Epithelial cell of proximal tubule (primary cell): ENCODE results near the gene COMMD3. TPM values are rescaled to one million over a fixed set of nuclear protein-coding genes. Genes with fewer than 3 reads are reported as not detected.
"Not testable (repeated sequence)": the region's sequence is repeated elsewhere in the genome, so short reads cannot be mapped to it uniquely, and the experiment has no call there.

Experiments used
- DNase-seq: peaks from one replicate; pipeline ENCODE4 v3.0.0-alpha.2; 2011; ENCODE audit warnings: low read depth
- H3K4me3 ChIP-seq: 2 replicates; pipeline ENCODE4 v1.5.1; 2011; ENCODE audit warnings: low read depth, mild to moderate bottlenecking, low read length
- CTCF ChIP-seq: conservative IDR thresholded peaks from 2 replicates; pipeline ENCODE4 v1.5.1; 2012; ENCODE audit warnings: low read depth, mild to moderate bottlenecking, low read length
- total RNA-seq: library from RNA; depleted of rRNA; stranded (reverse); fragments of >200 nt; gene quantifications from 2 replicates; pipeline ENCODE4 v1.2.3, GENCODE V29; 2015

Gene COMMD3
- total RNA-seq, 1 donor from 2014 or later, result 43.8 TPM

GRCh38 chr10:22309180-22310000 is 6.8 kb upstream of the COMMD3 start:
- H3K4me3 ChIP-seq, result no peak overlapping the region
- no peak for DNase-seq
- TF ChIP-seq CTCF, result no peak

GRCh38 chr10:22310012-22310411 is 6.2 kb upstream of the COMMD3 start:
- not testable (repeated sequence) for DNase-seq

DNA sequence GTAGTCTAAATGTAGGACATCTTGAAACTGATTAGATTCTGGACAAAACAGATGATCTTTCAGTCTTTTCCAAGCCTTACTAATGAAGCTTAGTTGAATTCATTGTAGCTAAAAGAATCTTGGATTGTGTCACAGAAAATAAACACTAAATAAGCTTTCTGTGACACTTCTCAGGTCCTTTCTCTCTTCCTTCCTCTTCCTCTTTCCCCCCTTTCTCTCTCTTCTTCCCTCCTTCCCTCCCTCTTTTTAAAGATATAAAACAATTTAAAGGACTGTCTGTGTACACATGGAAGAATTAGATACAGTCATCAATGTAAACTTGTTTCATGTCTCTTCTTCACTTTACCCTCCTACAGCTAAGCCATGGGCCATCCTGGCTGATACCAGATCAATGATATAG is 5.3 kb upstream of the COMMD3 start:
- no peak overlapping the region for H3K4me3 ChIP-seq
- no peak for DNase-seq
- no peak for TF ChIP-seq CTCF

More at GRCh38 chr10:22310012-22310411, 6.2 kb upstream of the COMMD3 start:
- H3K4me3 ChIP-seq, result not testable (repeated sequence)

DNA sequence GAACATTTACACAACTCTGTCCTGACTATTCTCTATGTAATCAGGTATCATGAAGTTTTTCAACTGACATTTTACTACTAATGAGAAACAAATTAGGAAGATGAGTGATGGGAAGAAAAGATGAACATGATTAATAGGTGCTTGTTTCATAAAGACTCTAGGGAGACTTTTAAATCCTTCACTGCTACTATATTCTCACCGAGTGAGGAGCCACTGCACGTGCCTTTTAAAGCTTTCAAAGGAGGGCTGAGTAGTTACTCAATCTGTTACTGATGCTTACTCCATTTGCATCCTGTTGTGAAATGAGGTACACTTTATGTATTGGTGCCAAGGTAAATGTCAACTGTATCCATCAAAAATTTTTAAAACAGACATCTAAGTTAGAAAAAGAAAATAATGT is 1.3 kb upstream of the COMMD3 start:
- TF ChIP-seq CTCF, result no peak
- no peak overlapping the region for H3K4me3 ChIP-seq
- no peak for DNase-seq

DNA sequence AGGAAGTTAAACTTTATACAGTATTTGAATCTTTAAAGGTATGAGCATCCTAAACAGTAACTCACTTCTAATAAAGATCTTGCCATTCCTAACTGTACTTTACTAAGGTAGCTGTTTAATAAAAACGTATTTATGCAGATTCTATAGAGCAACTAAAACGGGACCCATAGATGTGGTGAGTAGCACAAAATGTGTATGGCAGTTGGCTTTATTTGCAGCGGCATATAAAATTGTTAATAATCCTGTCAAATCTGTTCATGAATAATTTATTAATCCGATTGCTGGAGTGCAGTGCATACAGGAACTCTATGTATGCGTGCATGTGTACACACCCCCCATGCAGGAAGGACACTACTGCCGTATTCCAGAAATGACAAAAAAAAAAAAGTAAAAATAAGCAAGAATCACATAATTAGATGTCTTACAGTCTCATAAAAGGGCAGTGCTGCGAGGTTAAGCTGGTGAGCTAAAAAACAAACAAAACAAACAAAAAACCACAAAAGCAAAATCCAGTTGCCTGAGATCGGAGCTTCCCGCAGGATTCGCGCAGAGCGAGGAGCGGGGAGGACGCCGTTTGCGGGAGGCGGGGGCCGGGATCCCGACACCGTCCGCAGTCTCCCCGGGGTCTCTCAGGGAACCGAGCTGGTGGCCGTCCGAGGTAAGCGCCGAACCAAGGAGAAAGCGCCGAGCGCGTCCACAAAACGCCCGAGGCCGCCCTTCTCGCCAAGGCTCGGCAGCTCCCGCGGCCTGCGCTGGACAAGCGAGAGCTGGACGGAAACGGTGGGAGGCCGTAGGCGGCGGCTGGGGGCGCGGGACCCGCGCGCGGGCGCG is 518 bp upstream of the COMMD3 start:
- H3K4me3 ChIP-seq, result peak overlapping the region; percentile 71
- TF ChIP-seq CTCF, result no peak
- no peak for DNase-seq

DNA sequence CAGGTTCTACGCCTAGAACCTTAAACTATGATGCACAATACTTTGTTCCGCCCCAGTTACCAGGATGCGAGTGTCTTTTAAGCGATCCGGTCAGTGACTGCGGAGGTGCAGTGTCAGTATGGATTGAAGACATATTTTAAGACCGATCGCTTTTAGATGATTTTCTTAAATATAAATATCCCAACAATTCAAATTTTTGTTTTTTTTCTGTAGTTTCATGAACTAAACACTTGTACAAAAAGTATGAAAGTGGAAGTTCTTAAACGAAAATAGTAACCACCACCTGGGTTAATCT is 835 bp downstream of the COMMD3 start:
- no peak for TF ChIP-seq CTCF
- peak overlapping the region; percentile 71 for H3K4me3 ChIP-seq
- DNase-seq, result no peak

DNA sequence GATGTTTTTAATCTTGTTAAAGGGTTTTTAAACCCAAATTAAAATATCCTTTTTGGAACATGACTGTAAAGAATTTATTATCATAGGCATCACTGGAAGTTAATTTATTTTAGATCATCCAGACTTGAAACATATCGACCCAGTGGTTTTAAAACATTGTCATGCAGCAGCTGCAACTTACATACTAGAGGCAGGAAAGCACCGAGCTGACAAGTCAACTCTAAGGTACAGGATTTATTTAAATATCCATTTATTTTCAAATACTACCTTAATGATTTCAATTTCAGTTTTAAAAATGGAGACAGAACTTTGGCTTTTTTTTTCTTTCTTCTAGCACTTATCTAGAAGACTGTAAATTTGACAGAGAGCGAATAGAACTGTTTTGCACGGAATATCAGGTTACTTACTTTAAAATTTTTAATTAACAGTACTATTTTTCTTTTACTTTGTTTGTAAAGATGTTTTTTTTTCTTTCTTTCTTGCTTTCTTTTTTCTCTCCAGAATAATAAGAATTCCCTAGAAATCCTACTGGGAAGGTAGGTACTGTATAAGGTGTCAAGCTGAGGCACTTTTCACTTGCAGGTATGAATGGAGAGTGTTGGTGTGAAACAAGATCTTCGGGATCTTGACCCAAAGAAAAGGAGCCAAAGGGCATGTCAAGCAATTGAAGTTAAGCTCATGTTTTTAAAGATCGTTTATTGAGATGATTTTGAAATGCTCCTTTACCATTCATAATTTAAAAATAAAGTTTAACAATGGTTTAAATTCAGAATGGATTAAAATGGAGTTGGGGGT is 1.8 kb downstream of the COMMD3 start:
- no peak for TF ChIP-seq CTCF
- no peak for DNase-seq
- H3K4me3 ChIP-seq, result no peak overlapping the region
